NCI-H1092 treated with DMSO at 0.1 percent for 48 hours (cell line): Measurements from ENCODE around the gene ROR1.

Source experiments
- DNase-seq: peaks from one replicate; lab custom pipeline; 2025; lab: John Stamatoyannopoulos, UW

ROR1 gene

GRCh38 chr1:63977466-63977865 is 203.6 kb downstream of the ROR1 start:
- DNase-seq = no peak

GRCh38 chr1:63980740-63981407 is 207.1 kb downstream of the ROR1 start:
- no peak for DNase-seq

- DNase-seq = no peak
Measured at GRCh38 chr1:63981408-63981773, 207.6 kb downstream of the ROR1 start.

GRCh38 chr1:63982201-63982600 is 208.4 kb downstream of the ROR1 start:
- DNase-seq = no peak

- no peak for DNase-seq
Measured at GRCh38 chr1:63983391-63984256, 209.8 kb downstream of the ROR1 start.

DNA sequence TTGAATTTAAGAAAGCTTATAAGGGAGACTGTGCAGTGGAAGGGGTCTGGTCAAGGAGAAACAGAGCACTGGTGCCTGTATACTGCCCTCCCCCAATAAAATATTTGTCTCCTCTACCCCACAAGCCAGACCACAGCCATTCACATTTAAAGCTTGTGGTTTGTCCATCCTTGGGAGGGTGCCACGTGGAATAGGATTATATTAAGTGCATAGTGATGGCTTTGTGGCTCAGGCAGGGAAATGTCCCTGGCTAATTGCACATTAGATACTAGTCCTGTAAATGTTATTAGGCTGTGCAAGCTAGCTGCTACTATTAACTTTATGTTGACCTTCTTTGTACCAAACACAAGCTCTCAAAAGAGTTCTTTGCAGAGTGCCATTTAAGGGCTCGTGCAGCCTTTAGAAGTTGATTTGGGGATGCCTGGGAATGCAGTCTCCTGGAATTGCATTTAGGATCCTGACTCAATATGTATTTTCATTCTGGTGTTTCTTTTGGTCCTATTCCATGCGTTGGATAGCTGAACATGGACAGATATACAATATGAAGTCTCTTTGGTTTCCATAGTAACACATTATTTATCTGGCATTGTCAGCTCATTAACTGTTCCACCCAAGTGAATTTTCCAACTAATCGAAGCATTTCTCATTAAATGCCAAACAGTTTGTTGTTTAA is 210.6 kb downstream of the ROR1 start:
- no peak for DNase-seq

DNA sequence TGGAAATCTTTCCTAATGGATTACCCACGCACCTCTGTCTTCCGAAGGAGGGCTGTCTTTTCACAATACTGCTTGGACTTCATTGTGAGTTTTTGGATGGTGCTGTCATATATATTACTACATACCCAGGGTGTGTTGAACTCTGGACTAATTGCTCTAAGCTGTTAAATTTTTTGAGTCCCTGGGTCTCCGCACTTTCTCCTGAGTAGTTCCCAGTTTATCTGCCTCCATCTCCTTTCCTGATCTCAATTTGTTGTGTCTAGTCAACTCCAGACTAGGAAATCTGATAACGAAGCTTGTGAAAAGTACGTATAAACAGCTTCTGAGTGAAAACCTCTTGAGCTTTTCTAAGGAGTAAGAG is 211.1 kb downstream of the ROR1 start:
- no peak for DNase-seq

- DNase-seq = no peak
Measured at GRCh38 chr1:63987014-63987627, 213.3 kb downstream of the ROR1 start.

GRCh38 chr1:63987628-63988024 is 213.8 kb downstream of the ROR1 start:
- DNase-seq = no peak

GRCh38 chr1:63988941-63989340 is 215.1 kb downstream of the ROR1 start:
- no peak for DNase-seq

DNA sequence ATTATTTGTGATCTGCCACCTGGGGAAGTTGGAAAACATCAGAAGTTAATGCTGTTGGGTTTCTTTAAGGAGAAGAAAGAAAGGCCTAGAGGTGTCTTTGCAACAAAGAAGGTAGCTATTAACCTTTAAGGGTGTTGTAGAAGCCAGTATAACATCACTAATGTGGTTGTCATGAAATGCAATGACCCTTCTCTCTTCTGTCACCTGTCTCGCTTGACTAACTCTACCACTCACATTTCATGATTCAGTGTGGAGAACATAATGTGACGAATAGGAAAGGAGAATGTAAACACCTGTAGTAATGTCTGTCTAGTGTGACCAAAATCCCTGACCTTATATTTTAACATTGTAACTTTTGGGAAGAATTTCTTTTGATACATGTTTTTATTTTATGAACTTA is 217.9 kb downstream of the ROR1 start:
- DNase-seq = peak; percentile 6

DNA sequence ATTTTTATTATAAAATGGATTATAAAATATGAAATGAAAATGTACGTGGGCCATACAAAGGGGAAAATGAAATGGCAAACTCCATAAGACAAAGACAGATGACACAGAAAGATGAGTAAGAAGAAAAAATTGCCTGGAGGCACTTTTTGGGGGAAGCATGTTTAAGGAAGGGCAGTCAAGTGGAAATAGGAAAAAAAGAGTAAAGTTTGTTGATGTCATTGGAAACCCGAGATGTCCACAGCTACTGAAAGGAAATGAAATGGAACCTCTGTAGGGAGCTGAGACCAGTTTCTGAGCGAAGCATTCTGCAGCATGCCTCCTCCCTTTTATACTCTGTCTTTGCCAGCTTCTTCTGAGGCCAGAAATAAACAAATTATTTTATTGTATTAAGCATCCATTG is 226.2 kb downstream of the ROR1 start:
- DNase-seq = no peak

GRCh38 chr1:64001038-64001437 is 227.2 kb downstream of the ROR1 start:
- no peak for DNase-seq

DNA sequence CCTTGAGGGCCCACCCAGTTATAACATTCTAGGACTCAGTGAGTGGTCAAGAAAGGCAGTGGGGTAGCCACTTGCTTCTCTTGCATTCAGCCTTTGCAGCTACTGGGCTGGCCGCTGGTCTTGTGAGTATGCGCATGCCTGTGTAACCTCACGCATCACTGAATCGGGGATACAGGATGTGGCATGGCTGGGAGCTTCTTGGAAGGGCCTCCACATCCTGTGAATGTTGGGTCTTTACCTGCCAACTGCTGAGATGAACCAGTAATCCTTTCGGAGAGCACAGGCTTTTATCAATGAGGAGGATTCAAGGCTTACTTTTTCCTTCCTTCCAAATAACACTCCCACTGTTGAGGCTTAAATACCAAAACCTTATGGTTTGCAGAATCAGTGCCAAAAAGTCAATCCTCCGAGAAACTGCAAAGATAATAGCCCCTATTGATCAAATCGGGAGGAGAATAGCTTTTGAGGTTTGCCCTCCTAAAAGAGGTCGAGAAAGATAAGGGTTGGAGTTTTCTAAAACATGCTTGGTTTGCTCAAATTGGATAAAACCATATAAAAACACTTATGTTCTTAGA is 230.7 kb downstream of the ROR1 start:
- no peak for DNase-seq

GRCh38 chr1:64005801-64006200 is 232.0 kb downstream of the ROR1 start:
- no peak for DNase-seq

- DNase-seq = peak; percentile 37
Measured at GRCh38 chr1:64006276-64007051, 232.6 kb downstream of the ROR1 start.

DNA sequence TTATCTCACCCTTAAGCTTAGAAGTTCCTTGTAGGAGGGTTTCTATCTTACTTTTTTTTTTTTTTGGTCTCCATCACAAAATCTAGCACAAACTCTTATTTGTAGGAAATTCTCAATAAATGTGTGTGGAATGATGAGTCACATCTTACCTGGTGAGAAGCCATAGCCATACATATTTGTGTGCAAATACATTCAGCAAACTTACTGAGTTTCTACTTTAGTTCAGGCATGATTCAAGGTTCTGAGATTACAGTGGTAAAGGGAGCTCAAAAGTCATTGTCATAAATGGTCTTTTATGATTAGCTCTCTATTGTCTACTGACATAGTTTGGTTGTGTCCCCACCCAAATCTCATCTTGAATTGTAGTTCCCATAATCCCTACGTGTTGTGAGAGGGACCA is 236.5 kb downstream of the ROR1 start:
- no peak for DNase-seq

DNA sequence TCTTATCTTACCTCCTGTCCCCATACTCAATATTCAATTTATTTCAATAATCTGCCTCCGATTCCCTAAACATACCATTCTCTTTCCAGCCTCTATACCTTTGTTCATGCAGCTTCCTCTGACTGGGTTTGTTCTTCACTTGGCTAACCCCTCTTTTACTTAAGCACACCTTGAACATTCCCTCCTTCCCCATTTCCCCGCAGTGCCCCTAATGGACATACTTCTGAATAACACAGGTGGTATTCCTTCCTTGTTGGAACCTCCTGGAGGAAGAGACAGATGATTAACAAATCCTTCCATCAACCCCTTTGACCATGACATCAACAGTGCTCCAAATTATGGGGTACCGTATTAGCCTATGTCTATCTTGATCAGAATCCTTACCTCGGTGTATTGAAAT is 239.6 kb downstream of the ROR1 start:
- no peak for DNase-seq

- no peak for DNase-seq
Measured at GRCh38 chr1:64019818-64020217, 246.0 kb downstream of the ROR1 start.

- no peak for DNase-seq
Measured at GRCh38 chr1:64021066-64021465, 247.2 kb downstream of the ROR1 start.

- no peak for DNase-seq
Measured at GRCh38 chr1:64025051-64025450, 251.2 kb downstream of the ROR1 start.

DNA sequence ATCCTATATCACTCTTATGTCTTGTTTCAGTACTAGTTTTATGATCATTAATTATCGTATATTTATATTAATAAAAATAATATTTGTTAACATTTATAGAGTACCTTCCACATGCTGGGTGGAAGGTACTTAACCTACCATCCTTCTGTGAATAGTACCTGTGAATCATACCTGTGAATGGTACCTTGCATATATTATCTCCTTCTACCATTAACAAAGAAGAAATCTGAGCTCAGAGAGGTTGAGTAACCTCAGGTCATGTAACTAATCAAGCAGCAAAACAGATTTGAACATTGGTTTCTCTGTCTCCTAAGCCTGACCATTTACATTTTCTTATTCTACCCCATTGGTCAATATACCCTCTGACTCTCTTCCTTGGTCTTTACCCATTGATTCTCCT is 255.2 kb downstream of the ROR1 start:
- DNase-seq = no peak
